MM.1S (cell line): ENCODE data around the gene CEP78.

Experiments used
- DNase-seq: peaks from one replicate; pipeline ENCODE4 v3.0.0-alpha.2; 2015
- H2AFZ ChIP-seq: fragments of 300-600 bp; sonication (generic); 2 replicates; pipeline ENCODE4 v1.6.0; 2016; ENCODE audit warnings: antibody characterized with exemption, low read length
- H3F3A ChIP-seq: fragments of 300-600 bp; sonication (generic); 2 replicates; pipeline ENCODE4 v1.6.1; 2016; ENCODE audit warnings: mild to moderate bottlenecking, antibody characterized with exemption, low read length, moderate library complexity, mixed read lengths; ENCODE audit not compliant: insufficient read depth
- H3K27ac ChIP-seq: fragments of 300-600 bp; sonication (generic); 2 replicates; pipeline ENCODE4 v1.5.1; 2016; ENCODE audit warnings: mild to moderate bottlenecking, low read length
- H3K27me3 ChIP-seq: fragments of 300-600 bp; sonication (generic); replicated peaks from 2 replicates; pipeline ENCODE4 v1.6.0; 2016; ENCODE audit warnings: low read length; ENCODE audit not compliant: insufficient read depth
- H3K36me3 ChIP-seq: fragments of 300-600 bp; sonication (generic); replicated peaks from 2 replicates; pipeline ENCODE4 v1.6.1; 2016; ENCODE audit warnings: mild to moderate bottlenecking, low read length, mixed read lengths; ENCODE audit not compliant: insufficient read depth
- H3K4me1 ChIP-seq: fragments of 300-600 bp; sonication (generic); 2 replicates; pipeline ENCODE4 v1.6.1; 2016; ENCODE audit warnings: low read length, mixed read lengths
- H3K4me2 ChIP-seq: fragments of 300-600 bp; sonication (generic); 2 replicates; pipeline ENCODE4 v1.6.0; 2016; ENCODE audit warnings: low read depth, low read length
- H3K4me3 ChIP-seq: fragments of 300-600 bp; sonication (generic); 2 replicates; pipeline ENCODE4 v1.5.1; 2016; ENCODE audit warnings: low read length, mixed read lengths
- H3K79me2 ChIP-seq: fragments of 300-600 bp; sonication (generic); 2 replicates; pipeline ENCODE4 v1.6.1; 2016; ENCODE audit warnings: mixed run types, low read length, mixed read lengths
- H3K9ac ChIP-seq: fragments of 300-600 bp; sonication (generic); 2 replicates; pipeline ENCODE4 v1.6.1; 2016; ENCODE audit warnings: low read length, mixed read lengths
- H3K9me2 ChIP-seq: fragments of 300-600 bp; sonication (generic); replicated peaks from 2 replicates; pipeline ENCODE4 v1.6.1; 2016; ENCODE audit warnings: mild to moderate bottlenecking, low read length, mixed read lengths; ENCODE audit not compliant: insufficient read depth
- H3K9me3 ChIP-seq: fragments of 300-600 bp; sonication (generic); replicated peaks from 2 replicates; pipeline ENCODE4 v1.6.1; 2016; ENCODE audit warnings: mild to moderate bottlenecking, low read length, mixed read lengths; ENCODE audit not compliant: insufficient read depth
- H4K20me1 ChIP-seq: fragments of 300-600 bp; sonication (generic); 2 replicates; pipeline ENCODE4 v1.6.1; 2016; ENCODE audit warnings: mild to moderate bottlenecking, low read length, moderate library complexity, mixed read lengths; ENCODE audit not compliant: insufficient read depth
- CTCF ChIP-seq: fragments of 300-600 bp; sonication (generic); IDR thresholded peaks from 2 replicates; pipeline ENCODE4 v1.5.1; 2016; ENCODE audit warnings: antibody characterized with exemption, low read length, mixed read lengths
- EZH2 ChIP-seq: fragments of 300-600 bp; sonication (generic); optimal IDR thresholded peaks from 2 replicates; pipeline ENCODE3; 2017; ENCODE audit warnings: low read depth, mild to moderate bottlenecking, antibody characterized with exemption, low read length, mixed read lengths
- EZH2phosphoT487 ChIP-seq: fragments of 300-600 bp; sonication (generic); IDR thresholded peaks from 2 replicates; pipeline ENCODE4 v1.6.1; 2018; ENCODE audit warnings: antibody characterized with exemption, low read length

The CEP78 gene

DNA sequence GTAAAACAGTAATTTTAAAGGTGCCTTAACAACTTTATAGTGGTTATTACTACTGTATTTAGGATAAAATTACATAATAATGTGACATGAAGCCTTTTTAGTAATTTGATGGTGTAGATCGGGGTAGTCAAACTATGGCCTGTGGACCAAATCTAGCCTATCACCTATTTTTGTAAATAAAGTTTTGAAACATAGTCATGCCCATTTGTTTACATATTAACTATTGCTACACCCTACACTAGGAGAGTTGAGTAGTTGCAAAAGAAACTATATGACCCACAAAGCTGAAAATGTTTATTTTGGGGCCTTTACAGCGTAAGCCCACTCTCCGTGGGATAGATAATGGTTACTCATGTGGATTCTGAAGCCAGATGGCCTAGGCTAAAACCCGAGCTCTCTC, 6.2 kb downstream of the CEP78 start:
- Histone ChIP-seq H3K36me3 (peaks cover 3% of the 10 kb centered on the region; the same call in 1 of the 2 replicates), H2AFZ (no peak overlapping the region), H3K4me3 (no peak overlapping the region), H3K4me1 (peaks cover 4% of the 10 kb centered on the region), H3K27me3 (no peaks in the 10 kb centered on the region), H4K20me1 (no peaks in the 10 kb centered on the region), H3K79me2 (peaks cover 27% of the 10 kb centered on the region), H3K27ac (no peak overlapping the region), H3K9me2 (no peaks in the 10 kb centered on the region), H3K9ac (no peak overlapping the region), H3K4me2 (no peak overlapping the region), H3K9me3 (no peaks in the 10 kb centered on the region), H3F3A (no peaks in the 10 kb centered on the region)
- no peak for DNase-seq
- no peak for TF ChIP-seq CTCF
- TF ChIP-seq EZH2phosphoT487 = no peak
- no peak for TF ChIP-seq EZH2

GRCh38 chr9:78243130-78243529, 7.3 kb downstream of the CEP78 start:
- H3K4me3 ChIP-seq = no peak overlapping the region
- no peaks in the 10 kb centered on the region for H3K27me3 ChIP-seq
- H3K36me3 ChIP-seq = peaks cover 3% of the 10 kb centered on the region; the same call in 1 of the 2 replicates
- peaks cover 18% of the 10 kb centered on the region for H3K79me2 ChIP-seq
- no peaks in the 10 kb centered on the region for H4K20me1 ChIP-seq
- no peaks in the 10 kb centered on the region for H3K4me1 ChIP-seq
- H3F3A ChIP-seq = no peaks in the 10 kb centered on the region
- no peak overlapping the region for H3K9ac ChIP-seq
- H2AFZ ChIP-seq = no peak overlapping the region
- no peak for TF ChIP-seq CTCF
- TF ChIP-seq EZH2 = no peak
- no peak for TF ChIP-seq EZH2phosphoT487
- H3K9me3 ChIP-seq = no peaks in the 10 kb centered on the region
- H3K4me2 ChIP-seq = no peak overlapping the region
- no peaks in the 10 kb centered on the region for H3K9me2 ChIP-seq
- no peak overlapping the region for H3K27ac ChIP-seq
- no peak for DNase-seq

GRCh38 chr9:78245401-78245800, 9.5 kb downstream of the CEP78 start:
- TF ChIP-seq EZH2 = no peak
- no peak for TF ChIP-seq EZH2phosphoT487
- TF ChIP-seq CTCF = no peak
- Histone ChIP-seq H3K27ac (no peak overlapping the region), H3K9me3 (no peaks in the 10 kb centered on the region), H3K4me1 (no peaks in the 10 kb centered on the region), H3K36me3 (peaks cover 3% of the 10 kb centered on the region; the same call in 1 of the 2 replicates), H3K9me2 (no peaks in the 10 kb centered on the region), H3K4me3 (no peak overlapping the region), H3K79me2 (0 out of 2 replicates have a peak, but pooled peaks cover under 1% of the 10 kb centered on the region), H3K4me2 (no peak overlapping the region), H3K27me3 (no peaks in the 10 kb centered on the region), H3F3A (no peaks in the 10 kb centered on the region), H4K20me1 (no peaks in the 10 kb centered on the region), H2AFZ (no peak overlapping the region), H3K9ac (no peak overlapping the region)
- no peak for DNase-seq
